PFSK-1 (cell line): ENCODE results near the gene ATP1B4.

Source experiments
- POLR2AphosphoS5 ChIP-seq: IDR thresholded peaks from 2 replicates; pipeline ENCODE4 v1.6.1; 2012; ENCODE audit warnings: low read depth, mild to moderate bottlenecking, control low read depth, low read length, moderate library complexity
- TAF1 ChIP-seq: IDR thresholded peaks from 2 replicates; pipeline ENCODE4 v1.6.1; 2012; ENCODE audit warnings: low read length, control low read depth, borderline replicate concordance; ENCODE audit not compliant: insufficient read depth
- TF ChIP-seq, protein P1 (sequence below), 2 experiments: IDR thresholded peaks; 2 replicates each; pipeline versions ENCODE4 v1.6.1 to v1.8.0; 2011 to 2012; ENCODE audit warnings: low read depth in 2 of 2, low read length in 2 of 2, control low read depth in 1 of 2, inconsistent platforms in 1 of 2, mild to moderate bottlenecking in 1 of 2, moderate library complexity in 1 of 2; ENCODE audit not compliant: insufficient read depth in 1 of 2

DNA sequence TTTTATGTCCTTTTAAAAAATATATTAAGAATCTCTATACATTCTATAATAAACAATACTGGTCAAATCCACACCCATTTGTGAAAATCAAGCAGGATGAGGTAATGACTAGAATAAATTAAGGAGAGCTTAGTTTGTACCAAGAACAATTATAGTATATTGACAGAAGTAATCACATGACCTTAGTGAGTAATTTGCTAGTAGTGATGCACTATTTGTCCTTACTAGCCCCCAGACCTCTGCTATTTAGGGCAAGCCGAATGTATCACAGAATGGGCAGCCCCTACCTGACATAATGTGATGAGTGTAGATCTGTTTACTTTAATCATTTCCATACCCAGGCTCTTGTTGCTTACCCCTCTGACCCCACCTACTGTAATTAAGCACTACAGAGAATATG is 15.8 kb downstream of the ATP1B4 start:
- TF ChIP-seq, protein P1, sequence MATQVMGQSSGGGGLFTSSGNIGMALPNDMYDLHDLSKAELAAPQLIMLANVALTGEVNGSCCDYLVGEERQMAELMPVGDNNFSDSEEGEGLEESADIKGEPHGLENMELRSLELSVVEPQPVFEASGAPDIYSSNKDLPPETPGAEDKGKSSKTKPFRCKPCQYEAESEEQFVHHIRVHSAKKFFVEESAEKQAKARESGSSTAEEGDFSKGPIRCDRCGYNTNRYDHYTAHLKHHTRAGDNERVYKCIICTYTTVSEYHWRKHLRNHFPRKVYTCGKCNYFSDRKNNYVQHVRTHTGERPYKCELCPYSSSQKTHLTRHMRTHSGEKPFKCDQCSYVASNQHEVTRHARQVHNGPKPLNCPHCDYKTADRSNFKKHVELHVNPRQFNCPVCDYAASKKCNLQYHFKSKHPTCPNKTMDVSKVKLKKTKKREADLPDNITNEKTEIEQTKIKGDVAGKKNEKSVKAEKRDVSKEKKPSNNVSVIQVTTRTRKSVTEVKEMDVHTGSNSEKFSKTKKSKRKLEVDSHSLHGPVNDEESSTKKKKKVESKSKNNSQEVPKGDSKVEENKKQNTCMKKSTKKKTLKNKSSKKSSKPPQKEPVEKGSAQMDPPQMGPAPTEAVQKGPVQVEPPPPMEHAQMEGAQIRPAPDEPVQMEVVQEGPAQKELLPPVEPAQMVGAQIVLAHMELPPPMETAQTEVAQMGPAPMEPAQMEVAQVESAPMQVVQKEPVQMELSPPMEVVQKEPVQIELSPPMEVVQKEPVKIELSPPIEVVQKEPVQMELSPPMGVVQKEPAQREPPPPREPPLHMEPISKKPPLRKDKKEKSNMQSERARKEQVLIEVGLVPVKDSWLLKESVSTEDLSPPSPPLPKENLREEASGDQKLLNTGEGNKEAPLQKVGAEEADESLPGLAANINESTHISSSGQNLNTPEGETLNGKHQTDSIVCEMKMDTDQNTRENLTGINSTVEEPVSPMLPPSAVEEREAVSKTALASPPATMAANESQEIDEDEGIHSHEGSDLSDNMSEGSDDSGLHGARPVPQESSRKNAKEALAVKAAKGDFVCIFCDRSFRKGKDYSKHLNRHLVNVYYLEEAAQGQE (IDR thresholded peaks at IDR 0.05; ENCODE audit: insufficient read depth in 1 of 2, low read depth in 2 of 2, low read length in 2 of 2), result no peak
- TF ChIP-seq POLR2AphosphoS5, result no peak
- no peak for TF ChIP-seq TAF1
